HG03571 (cell line): ENCODE data around the gene JARID2.

ENCODE experiments used
- ATAC-seq: cut with Tn5 transposase; IDR thresholded peaks from one replicate; pipeline ENCODE4 v1.9.1; 2021; ENCODE audit not compliant: unreplicated experiment

JARID2 gene

DNA sequence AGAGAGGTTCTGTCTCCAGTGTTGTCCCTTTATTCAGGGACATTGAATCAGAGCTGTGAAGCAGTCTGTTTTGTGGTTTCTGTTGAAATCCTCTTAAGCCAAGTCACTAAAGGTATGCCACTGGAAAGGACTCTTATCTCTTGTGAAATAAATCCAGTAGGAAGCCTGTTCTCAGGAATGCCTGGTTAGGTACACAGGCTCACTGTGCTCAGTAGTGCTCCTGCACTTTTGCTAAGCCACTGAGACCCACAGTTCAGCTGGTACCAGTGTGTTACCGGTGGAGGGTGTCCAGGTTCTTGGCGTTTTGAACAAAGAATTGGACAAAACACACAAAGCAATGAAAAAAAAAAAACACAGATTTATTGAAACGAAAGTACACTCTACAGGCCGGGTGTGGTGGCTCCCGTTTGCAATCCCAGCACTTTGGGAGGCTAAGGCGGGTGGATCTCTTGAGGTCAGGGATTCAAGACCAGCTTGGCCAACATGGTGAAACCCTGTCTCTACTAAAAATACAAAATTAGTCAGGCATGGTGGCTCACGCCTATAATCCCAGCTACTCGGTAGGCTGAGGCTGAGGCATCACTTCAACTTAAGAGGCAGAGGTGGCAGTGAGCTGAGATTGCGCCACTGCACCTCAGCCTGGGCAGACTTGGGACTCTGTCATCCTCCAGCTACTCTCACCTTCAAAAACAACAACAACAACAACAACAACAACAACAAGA is 186.1 kb downstream of the JARID2 start:
- no peak for ATAC-seq

DNA sequence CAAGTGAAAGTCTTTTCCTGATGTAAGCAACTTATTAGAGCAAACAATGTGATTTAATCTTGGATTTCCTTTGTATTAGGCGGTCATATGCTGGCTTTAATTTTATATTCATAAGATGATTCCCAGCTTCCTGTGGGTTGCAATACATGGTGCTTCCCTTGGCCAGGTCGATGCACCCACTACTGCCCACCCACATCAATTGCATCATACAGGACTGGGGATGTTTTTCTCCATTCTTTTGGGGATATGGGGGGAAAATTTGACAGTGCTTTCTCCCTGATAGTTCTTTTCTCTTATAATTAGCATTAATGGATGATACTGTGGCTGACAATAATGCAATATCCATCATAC is 187.6 kb downstream of the JARID2 start:
- ATAC-seq = no peak

GRCh38 chr6:15434263-15434662 is 188.4 kb downstream of the JARID2 start:
- ATAC-seq = no peak

DNA sequence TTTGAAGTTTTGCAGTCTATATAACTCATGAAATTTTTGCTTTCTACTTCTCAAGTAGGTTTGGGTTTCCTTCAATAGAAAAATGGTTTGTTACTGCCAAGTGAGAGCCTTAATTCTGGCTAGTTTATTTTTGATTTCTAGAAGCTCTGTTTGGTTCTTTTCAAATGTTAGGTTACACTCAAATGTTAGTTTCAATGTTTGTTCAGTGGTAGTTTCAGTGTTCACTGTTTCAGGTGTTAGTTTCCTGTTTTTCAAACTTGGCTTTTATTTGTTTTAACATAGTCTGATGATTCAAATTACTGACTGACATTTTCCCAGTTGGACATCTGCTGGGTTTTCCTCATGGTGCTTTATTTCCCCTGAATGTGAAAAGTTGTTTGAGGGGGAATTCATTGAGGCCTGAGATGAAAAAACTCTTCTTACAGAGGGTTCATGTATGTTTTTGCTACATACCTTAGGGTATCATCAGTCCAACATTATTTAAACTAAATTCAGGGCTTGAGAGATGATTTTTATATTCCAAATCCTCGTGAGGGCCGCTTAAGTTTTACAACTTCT is 189.0 kb downstream of the JARID2 start:
- no peak for ATAC-seq

GRCh38 chr6:15435468-15435867 is 189.6 kb downstream of the JARID2 start:
- ATAC-seq = no peak

- no peak for ATAC-seq
Measured at GRCh38 chr6:15436451-15436850, 190.6 kb downstream of the JARID2 start.

DNA sequence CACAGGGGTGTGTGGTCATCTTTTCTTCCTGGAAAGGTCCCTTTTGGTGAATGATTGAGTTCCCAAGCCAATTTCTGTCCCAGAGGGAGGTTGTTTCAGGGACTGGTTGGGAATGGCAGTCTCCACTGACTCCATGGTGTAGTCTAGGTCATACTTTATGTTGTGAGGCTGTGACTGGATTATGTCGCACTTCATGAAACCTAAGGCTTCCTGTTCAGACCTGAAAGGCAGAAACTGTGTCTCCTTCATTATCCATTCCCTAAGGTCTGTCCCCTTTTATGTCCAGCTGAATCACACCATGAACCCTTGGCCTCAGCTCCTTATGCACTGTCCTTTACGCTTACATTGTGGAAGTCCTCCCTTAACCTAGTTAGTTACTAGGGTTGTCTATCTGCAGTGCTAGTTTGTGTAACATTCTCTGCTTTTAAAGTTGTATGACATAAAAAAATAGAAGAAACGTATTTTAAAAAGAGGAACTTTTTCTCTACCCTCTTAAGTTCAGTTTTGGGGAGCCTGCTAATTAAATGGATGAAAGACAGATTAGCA is 191.3 kb downstream of the JARID2 start:
- ATAC-seq = no peak

- ATAC-seq = no peak
Measured at GRCh38 chr6:15439410-15440025, 193.6 kb downstream of the JARID2 start.

DNA sequence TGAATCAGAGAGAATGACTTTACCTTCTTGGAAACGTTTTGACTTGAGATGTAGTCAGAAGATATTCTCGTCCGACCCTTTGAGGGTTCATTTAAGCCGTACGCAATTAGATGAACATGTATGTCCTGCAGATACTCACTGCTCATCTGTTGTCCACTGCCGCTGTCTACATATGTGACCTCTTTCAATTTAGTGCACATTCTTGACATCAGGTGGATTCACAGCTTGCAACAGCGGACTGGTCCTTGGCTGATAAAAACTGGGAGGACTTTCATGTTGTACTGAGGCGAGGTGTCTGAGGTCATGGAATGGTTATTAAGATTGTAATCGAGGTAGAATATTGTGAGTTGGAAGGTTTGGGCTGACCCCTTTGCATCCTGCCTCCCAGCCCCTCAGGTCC is 194.2 kb downstream of the JARID2 start:
- no peak for ATAC-seq

- ATAC-seq = no peak
Measured at GRCh38 chr6:15441215-15441868, 195.5 kb downstream of the JARID2 start.

DNA sequence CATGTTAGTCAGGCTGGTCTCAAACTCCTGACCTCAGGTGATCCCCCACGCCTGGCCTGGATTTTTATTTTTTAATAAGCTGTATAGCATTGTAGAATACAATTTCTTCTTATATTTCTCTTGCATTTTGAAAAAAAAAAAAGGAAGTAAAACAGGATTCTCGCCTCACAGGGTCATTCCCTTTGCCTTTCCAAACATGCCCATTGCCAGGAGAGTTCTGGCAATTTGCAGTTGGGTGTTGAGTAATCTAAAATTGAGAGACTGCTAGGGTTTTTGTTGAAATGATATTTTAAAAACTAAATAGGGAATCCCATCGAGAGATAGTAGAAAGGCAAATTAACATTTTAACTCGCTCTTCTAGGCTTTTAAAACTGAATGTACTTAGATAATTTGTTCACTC is 196.1 kb downstream of the JARID2 start:
- no peak for ATAC-seq

GRCh38 chr6:15442467-15442866 is 196.6 kb downstream of the JARID2 start:
- ATAC-seq = no peak

GRCh38 chr6:15443119-15443830 is 197.4 kb downstream of the JARID2 start:
- ATAC-seq = no peak

GRCh38 chr6:15444081-15444731 is 198.3 kb downstream of the JARID2 start:
- no peak for ATAC-seq

DNA sequence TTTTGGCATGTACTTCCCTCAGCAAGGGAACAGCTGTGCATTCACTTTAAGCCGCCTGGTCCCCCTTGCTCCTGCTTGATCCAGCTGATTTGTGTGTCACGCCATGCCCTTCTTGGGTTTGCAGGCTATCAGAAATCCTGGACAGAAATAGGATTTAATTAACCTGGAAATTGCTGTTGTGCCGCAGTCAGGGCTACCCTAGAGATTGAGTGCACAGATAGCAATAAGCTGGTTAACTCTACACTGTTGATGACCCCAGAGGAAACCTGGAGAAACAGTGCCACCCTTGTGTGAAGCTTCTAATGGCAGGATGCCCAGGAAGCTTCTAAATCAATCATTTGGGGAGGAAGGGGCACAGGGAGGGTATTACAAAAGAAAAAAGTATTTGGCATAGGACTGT is 199.0 kb downstream of the JARID2 start:
- no peak for ATAC-seq

DNA sequence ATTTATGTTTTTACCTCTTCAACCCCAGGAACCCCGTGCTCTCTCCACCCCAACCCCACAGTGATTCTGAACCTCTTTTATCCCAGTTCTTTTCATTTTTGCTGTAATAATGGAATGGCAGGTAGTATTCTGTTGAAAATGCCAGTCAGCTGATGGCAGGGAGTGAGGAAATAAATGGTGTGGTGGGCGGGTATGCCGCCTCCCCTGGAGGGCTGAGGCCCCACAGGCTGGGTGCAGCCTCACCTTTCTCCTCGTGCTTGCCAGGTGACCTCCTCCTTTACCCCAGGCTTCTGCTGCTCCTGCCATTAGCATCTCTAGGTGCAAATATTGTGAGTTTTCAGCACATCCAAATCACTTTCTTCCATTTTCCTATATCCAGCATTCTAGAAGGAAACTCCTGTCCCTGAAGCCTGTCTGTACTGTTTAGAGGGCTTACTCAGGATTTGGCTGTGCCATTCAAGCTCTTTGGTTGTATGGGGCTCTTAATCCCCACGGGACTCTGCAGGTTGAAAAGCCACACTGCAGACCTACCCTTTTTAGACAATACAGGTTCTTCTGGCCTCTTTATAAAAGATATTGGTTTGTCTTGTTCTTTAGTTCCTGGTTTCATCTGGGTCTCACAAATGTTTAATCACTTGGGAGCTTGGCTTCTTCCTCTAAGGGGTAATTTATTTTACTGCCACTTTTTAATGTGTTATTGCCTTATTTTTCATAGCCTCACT is 201.8 kb downstream of the JARID2 start:
- no peak for ATAC-seq

GRCh38 chr6:15449011-15449410 is 203.1 kb downstream of the JARID2 start:
- ATAC-seq = no peak

DNA sequence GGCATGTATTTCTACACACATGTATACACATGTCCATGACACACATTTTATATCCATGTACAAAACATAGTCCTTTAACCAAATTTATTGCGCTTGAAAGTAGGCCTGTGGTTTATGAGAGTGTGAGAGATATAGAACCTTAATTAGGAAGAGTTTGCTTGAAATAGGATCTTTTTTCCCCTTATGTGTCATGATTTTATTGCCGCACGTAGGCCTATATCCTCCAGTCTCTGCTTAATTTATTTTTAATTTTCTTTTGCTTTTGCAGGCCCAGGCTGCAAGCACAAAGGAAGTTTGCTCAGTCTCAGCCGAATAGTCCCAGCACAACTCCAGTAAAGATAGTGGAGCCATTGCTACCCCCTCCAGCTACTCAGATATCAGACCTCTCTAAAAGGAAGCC is 205.9 kb downstream of the JARID2 start:
- ATAC-seq = no peak

GRCh38 chr6:15452182-15452941 is 206.5 kb downstream of the JARID2 start:
- ATAC-seq = no peak
